HepG2 (cell line): ENCODE data around the gene DDX19B. TPM values are rescaled to one million over a fixed set of nuclear protein-coding genes. Genes with fewer than 3 reads are reported as not detected.
A peak's percentile ranks its signal among the peaks of the same experiment; 100 is the strongest.

ENCODE experiments used
- AKNA ChIP-seq: sonication (generic); formaldehyde crosslinking; IDR thresholded peaks from 2 replicates; pipeline ENCODE4 v1.4.0; 2020; ENCODE audit warnings: missing genetic modification reagents, borderline replicate concordance
- BRD4 ChIP-seq: sonication (generic); formaldehyde crosslinking; IDR thresholded peaks from 2 replicates; pipeline ENCODE4 v1.4.0; 2020; ENCODE audit warnings: missing genetic modification reagents
- ETS1 ChIP-seq: sonication (generic); formaldehyde crosslinking; IDR thresholded peaks from 2 replicates; pipeline ENCODE4 v1.4.0; 2020; ENCODE audit warnings: missing genetic modification reagents
- FOSL2 ChIP-seq: sonication (generic); formaldehyde crosslinking; IDR thresholded peaks from 2 replicates; pipeline ENCODE4 v1.4.0; 2020; ENCODE audit warnings: missing genetic modification reagents
- LBX2 ChIP-seq: sonication (generic); formaldehyde crosslinking; IDR thresholded peaks from 2 replicates; pipeline ENCODE4 v1.5.0; 2020; ENCODE audit warnings: missing genetic modification reagents, mild to moderate bottlenecking, borderline replicate concordance
- MAF1 ChIP-seq: sonication (generic); formaldehyde crosslinking; IDR thresholded peaks from 2 replicates; pipeline ENCODE4 v1.5.0; 2020; ENCODE audit warnings: missing genetic modification reagents, borderline replicate concordance
- MNT ChIP-seq: fragments of 450-650 bp; IDR thresholded peaks from 2 replicates; pipeline ENCODE4 v1.6.1; 2016
- NKX3-1 ChIP-seq: sonication (generic); formaldehyde crosslinking; IDR thresholded peaks from 2 replicates; pipeline ENCODE4 v1.5.0; 2020; ENCODE audit warnings: missing genetic modification reagents
- PITX1 ChIP-seq: sonication (generic); formaldehyde crosslinking; IDR thresholded peaks from 2 replicates; pipeline ENCODE4 v1.5.1; 2020; ENCODE audit warnings: mild to moderate bottlenecking, missing genetic modification reagents
- POLR2A ChIP-seq, 2 experiments: IDR thresholded peaks; 2 replicates each; pipeline ENCODE4 v1.6.1; 2011; ENCODE audit warnings: low read depth in 2 of 2, low read length in 2 of 2, mild to moderate bottlenecking in 1 of 2, moderate library complexity in 1 of 2; ENCODE audit not compliant: insufficient read depth in 1 of 2
- SMAD3 ChIP-seq: sonication (generic); formaldehyde crosslinking; IDR thresholded peaks from 2 replicates; pipeline ENCODE4 v1.4.0; 2020; ENCODE audit warnings: missing genetic modification reagents
- YEATS2 ChIP-seq: sonication (generic); formaldehyde crosslinking; IDR thresholded peaks from 2 replicates; pipeline ENCODE4 v1.4.0; 2020; ENCODE audit warnings: missing genetic modification reagents, borderline replicate concordance
- ZNF512B ChIP-seq: sonication (generic); formaldehyde crosslinking; IDR thresholded peaks from 2 replicates; pipeline ENCODE4 v1.5.1; 2020; ENCODE audit warnings: missing genetic modification reagents, mild to moderate bottlenecking, borderline replicate concordance
- ZNF552 ChIP-seq: sonication (generic); formaldehyde crosslinking; IDR thresholded peaks from 2 replicates; pipeline ENCODE4 v1.9.0; 2022; ENCODE audit warnings: missing genetic modification reagents, mild to moderate bottlenecking, borderline replicate concordance
- ZNF605 ChIP-seq: sonication (generic); formaldehyde crosslinking; IDR thresholded peaks from 2 replicates; pipeline ENCODE4 v1.8.0; 2022; ENCODE audit warnings: mild to moderate bottlenecking, missing genetic modification reagents
- polyA plus RNA-seq, 8 experiments: library from polyadenylated mRNA; depleted of rRNA in 3 of 8; stranded (reverse) in 7 of 8; unstranded in 1 of 8; fragments of >200 nt; fragmentation: Illumina TruSeq in 4 of 8; extraction: Trizol in 4 of 8; gene quantifications; 2 replicates each; pipeline versions ENCODE4 v1.2.1 to v1.2.3, GENCODE V29; 2011 to 2016; ENCODE audit warnings: low read depth in 4 of 8, missing spikeins in 1 of 8, mixed read lengths in 1 of 8; ENCODE audit not compliant: insufficient read depth in 1 of 8
- total RNA-seq, 5 experiments: library from RNA; depleted of rRNA; stranded (reverse); fragments of >200 nt; fragmentation: Illumina TruSeq; extraction: Trizol; gene quantifications; 2 replicates each; pipeline ENCODE4 v1.2.3, GENCODE V29; 2016; ENCODE audit warnings: low read depth in 1 of 5

Gene DDX19B
- total and polyA plus RNA-seq, 2 of the 13 experiments (the other 11 are each of a cell fraction or from before 2014, with no cell fraction given), result 36.2 to 40.0 TPM

GRCh38 chr16:70380919-70381603 lies 82.1 kb downstream of the DDX19B start (continued):
- TF ChIP-seq ZNF512B, result no peak
- TF ChIP-seq ZNF552, result peak; percentile 93
- no peak; the same call in 1 of the 2 replicates for TF ChIP-seq NKX3-1 (CRISPR knock-in tag)
- TF ChIP-seq PITX1 (CRISPR knock-in tag), result peak; percentile 20; the same call in 1 of the 2 replicates
- peak; percentile 93; the same call in 1 of the 2 replicates for TF ChIP-seq YEATS2 (CRISPR knock-in tag)
- TF ChIP-seq FOSL2 (CRISPR knock-in tag), result no peak; the same call in 1 of the 2 replicates
- peak; percentile 96 for TF ChIP-seq SMAD3 (CRISPR knock-in tag)
- TF ChIP-seq ETS1, result no peak
- TF ChIP-seq ZNF605, result peak; percentile 99
- TF ChIP-seq AKNA, result no peak; the same call in 1 of the 2 replicates
- peak; percentile 92 to 95 for TF ChIP-seq POLR2A (IDR thresholded peaks at IDR 0.05; ENCODE audit: insufficient read depth in 1 of 2, low read depth in 2 of 2, low read length in 2 of 2)
- 0 out of 2 replicates have a peak, but pooled peaks have one; percentile 40 for TF ChIP-seq LBX2 (CRISPR knock-in tag)
- TF ChIP-seq MNT, result peak; percentile 41; the same call in 1 of the 2 replicates
- TF ChIP-seq MAF1 (CRISPR knock-in tag), result peak; percentile 25; the same call in 1 of the 2 replicates
- peak; percentile 36; the same call in 1 of the 2 replicates for TF ChIP-seq BRD4 (CRISPR knock-in tag)
